Measurements from ENCODE around the gene KRTAP4-9. TPM values are rescaled to one million over a fixed set of nuclear protein-coding genes. Genes with fewer than 3 reads are reported as not detected.

Gene KRTAP4-9
- total RNA-seq, 1 experiment from 2014 or later = not detected

DNA sequence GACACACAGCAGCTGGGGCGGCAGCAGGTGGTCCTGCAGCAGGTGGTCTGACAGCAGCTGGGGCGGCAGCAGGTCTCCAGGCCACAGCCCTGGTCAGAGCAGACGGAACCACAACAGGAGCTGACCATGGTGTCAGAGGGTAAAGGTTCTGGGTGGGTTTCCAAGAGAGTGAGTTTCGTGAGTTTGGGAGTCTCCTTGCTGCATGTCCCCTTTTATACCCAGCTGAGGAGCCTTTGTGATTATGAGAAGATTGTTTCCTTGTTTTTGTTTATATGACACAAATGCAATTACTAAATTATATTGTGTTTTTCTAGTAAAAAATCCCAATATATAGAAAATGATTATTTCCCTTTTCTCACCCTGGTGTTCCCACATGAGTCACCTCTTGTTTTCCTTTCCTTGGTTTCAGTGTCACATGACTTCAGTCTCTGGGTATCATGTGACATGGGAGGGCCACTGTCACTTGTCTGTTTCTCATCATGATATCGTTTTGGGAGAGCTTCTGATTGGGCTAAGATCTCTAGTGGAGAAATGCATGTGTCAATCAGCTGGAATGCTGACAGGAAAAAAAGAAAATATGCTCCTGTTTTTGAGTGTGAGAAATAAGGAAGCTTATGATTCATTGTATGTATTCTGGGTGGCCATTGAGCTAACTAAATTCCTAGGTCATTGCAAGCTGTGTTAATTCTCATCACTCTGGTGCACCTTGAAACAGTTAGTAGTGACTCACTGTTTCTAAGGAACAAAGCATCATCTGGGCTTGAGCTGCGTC is 35.4 kb downstream of the KRTAP4-9 start, which contains the start of gene KRTAP4-6:
Gene KRTAP4-6 (minus strand): TSS at position 185 of the 772 bp plus-strand sequence. CDS start 57 bp downstream, at position 128.
- POLR2A ChIA-PET = no interaction called here
- no TSS peak for BruUV-seq (replicated peaks)

DNA sequence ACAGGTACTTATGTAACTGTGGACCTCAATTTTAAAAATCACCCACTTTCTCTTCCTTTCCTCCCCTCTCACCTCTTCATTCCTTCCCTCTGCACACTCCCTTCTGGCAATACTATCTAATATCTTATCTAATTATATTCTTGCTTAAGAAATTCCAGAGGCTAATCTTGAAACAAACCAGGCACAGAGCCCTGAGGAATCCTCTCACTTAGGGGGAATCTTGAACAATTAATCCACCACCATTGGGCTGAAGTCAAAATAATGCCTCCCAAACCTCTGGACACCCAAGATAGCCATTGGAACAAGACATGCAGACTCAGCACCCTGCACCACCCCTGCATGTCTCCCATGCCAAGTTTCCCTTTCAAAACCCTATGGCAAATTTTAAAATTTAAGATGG is 36.2 kb downstream of the KRTAP4-9 start:
- no TSS peak for BruUV-seq (replicated peaks)
- Histone ChIP-seq H3K27me3 (replicated peaks; ENCODE audit: control insufficient read depth, insufficient read depth, low read length) (no peaks in the 10 kb centered on the region), H3K4me3 (ENCODE audit: low read depth, low read length) (no peak overlapping the region), H3K4me1 (no peaks in the 10 kb centered on the region), H3K36me3 (ENCODE audit: control insufficient read depth, insufficient read depth, low read length) (no peaks in the 10 kb centered on the region), H3K9me3 (peaks cover 24% of the 10 kb centered on the region)
- Mint-ChIP-seq H3K27ac (ENCODE audit: unreplicated experiment) (no peak overlapping the region), H3K27me3 (ENCODE audit: insufficient read depth, unreplicated experiment) (no peaks in the 10 kb centered on the region), H3K4me3 (ENCODE audit: unreplicated experiment) (no peak overlapping the region), H3K9me3 (ENCODE audit: unreplicated experiment) (peaks cover 88% of the 10 kb centered on the region), H3K4me1 (ENCODE audit: low read depth, unreplicated experiment) (no peaks in the 10 kb centered on the region), H3K36me3 (ENCODE audit: insufficient read depth, unreplicated experiment) (no peaks in the 10 kb centered on the region)
- TF ChIP-seq, protein P1, sequence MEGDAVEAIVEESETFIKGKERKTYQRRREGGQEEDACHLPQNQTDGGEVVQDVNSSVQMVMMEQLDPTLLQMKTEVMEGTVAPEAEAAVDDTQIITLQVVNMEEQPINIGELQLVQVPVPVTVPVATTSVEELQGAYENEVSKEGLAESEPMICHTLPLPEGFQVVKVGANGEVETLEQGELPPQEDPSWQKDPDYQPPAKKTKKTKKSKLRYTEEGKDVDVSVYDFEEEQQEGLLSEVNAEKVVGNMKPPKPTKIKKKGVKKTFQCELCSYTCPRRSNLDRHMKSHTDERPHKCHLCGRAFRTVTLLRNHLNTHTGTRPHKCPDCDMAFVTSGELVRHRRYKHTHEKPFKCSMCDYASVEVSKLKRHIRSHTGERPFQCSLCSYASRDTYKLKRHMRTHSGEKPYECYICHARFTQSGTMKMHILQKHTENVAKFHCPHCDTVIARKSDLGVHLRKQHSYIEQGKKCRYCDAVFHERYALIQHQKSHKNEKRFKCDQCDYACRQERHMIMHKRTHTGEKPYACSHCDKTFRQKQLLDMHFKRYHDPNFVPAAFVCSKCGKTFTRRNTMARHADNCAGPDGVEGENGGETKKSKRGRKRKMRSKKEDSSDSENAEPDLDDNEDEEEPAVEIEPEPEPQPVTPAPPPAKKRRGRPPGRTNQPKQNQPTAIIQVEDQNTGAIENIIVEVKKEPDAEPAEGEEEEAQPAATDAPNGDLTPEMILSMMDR (IDR thresholded peaks at IDR 0.05; ENCODE audit: insufficient read depth in 1 of 2, low read depth in 1 of 2, low read length in 1 of 2, severe bottlenecking in 1 of 2, unreplicated experiment in 1 of 2) = no peak
- ChIA-PET POLR2A (no interaction called here), CTCF (interaction anchor here (0.6 kb wide), 1 partner anchor 48 kb away, joined by 5 read pairs; no protein-coding TSS in a partner anchor)
- DNase-seq = no peak
- intact Hi-C loops (cut with micrococcal nuclease; ENCODE audit: unreplicated experiment) = no loop called here

More for the DNA sequence above, 35.4 kb downstream of the KRTAP4-9 start, which contains the start of gene KRTAP4-6:
- no peak within 1 kb of the TSS for H3K4me3 ChIP-seq (ENCODE audit: low read depth, low read length)
- no peaks in the 10 kb centered on the region for H3K27me3 Mint-ChIP-seq (ENCODE audit: insufficient read depth, unreplicated experiment)
- H3K36me3 ChIP-seq (ENCODE audit: control insufficient read depth, insufficient read depth, low read length) = no peaks in the 10 kb centered on the region
- CTCF ChIA-PET = no interaction called here
- H3K4me1 Mint-ChIP-seq (ENCODE audit: low read depth, unreplicated experiment) = no peaks in the 10 kb centered on the region
- H3K4me1 ChIP-seq = no peaks in the 10 kb centered on the region
- no peak within 1 kb of the TSS for H3K27ac Mint-ChIP-seq (ENCODE audit: unreplicated experiment)
- H3K27me3 ChIP-seq (replicated peaks; ENCODE audit: control insufficient read depth, insufficient read depth, low read length) = no peaks in the 10 kb centered on the region
- TF ChIP-seq, protein P1 (IDR thresholded peaks at IDR 0.05; ENCODE audit: insufficient read depth in 1 of 2, low read depth in 1 of 2, low read length in 1 of 2, severe bottlenecking in 1 of 2, unreplicated experiment in 1 of 2) = no peak
- H3K9me3 Mint-ChIP-seq (ENCODE audit: unreplicated experiment) = peaks cover 93% of the 10 kb centered on the region
- peaks cover 24% of the 10 kb centered on the region for H3K9me3 ChIP-seq
- no peak within 1 kb of the TSS for H3K4me3 Mint-ChIP-seq (ENCODE audit: unreplicated experiment)
- H3K36me3 Mint-ChIP-seq (ENCODE audit: insufficient read depth, unreplicated experiment) = no peaks in the 10 kb centered on the region
- no peak for DNase-seq
- intact Hi-C loops (cut with micrococcal nuclease; ENCODE audit: unreplicated experiment) = no loop called here

DNA sequence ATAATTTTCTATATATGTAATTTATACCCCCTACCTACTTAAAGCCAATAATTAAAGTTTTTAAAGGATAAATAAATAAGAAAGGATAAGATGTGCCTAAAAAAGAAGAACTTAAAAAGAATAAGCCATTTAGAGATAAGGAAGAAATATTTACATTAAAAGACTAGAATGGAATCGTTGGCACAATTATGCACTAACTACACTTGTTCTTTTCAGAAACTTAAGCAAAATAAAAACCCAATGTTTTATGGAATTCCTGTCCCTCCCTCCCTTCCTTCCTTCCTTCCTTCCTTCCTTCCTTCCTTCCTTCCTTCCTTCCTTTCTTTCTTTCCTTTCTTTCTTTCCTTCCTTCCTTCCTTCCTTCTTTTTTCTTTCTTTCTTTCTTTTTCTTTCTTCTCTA is 39.7 kb downstream of the KRTAP4-9 start:
- ChIA-PET CTCF (no interaction called here), POLR2A (no interaction called here)
- H3K4me3 ChIP-seq (ENCODE audit: low read depth, low read length) = no peak overlapping the region
- Mint-ChIP-seq H3K36me3 (ENCODE audit: insufficient read depth, unreplicated experiment) (no peaks in the 10 kb centered on the region), H3K4me1 (ENCODE audit: low read depth, unreplicated experiment) (no peaks in the 10 kb centered on the region), H3K9me3 (ENCODE audit: unreplicated experiment) (peaks cover 53% of the 10 kb centered on the region), H3K27me3 (ENCODE audit: insufficient read depth, unreplicated experiment) (no peaks in the 10 kb centered on the region), H3K4me3 (ENCODE audit: unreplicated experiment) (no peak overlapping the region), H3K27ac (ENCODE audit: unreplicated experiment) (no peak overlapping the region)
- no peaks in the 10 kb centered on the region for H3K27me3 ChIP-seq (replicated peaks; ENCODE audit: control insufficient read depth, insufficient read depth, low read length)
- TF ChIP-seq, protein P1 (IDR thresholded peaks at IDR 0.05; ENCODE audit: insufficient read depth in 1 of 2, low read depth in 1 of 2, low read length in 1 of 2, severe bottlenecking in 1 of 2, unreplicated experiment in 1 of 2) = no peak
- DNase-seq = no peak
- intact Hi-C loops (cut with micrococcal nuclease; ENCODE audit: unreplicated experiment) = no loop called here
- no peaks in the 10 kb centered on the region for H3K4me1 ChIP-seq
- BruUV-seq (replicated peaks) = no TSS peak
- peaks cover 24% of the 10 kb centered on the region for H3K9me3 ChIP-seq
- H3K36me3 ChIP-seq (ENCODE audit: control insufficient read depth, insufficient read depth, low read length) = no peaks in the 10 kb centered on the region
